ENCODE measurements around the gene ORAI1.
A peak's percentile ranks its signal among the peaks of the same experiment; 100 is the strongest.
"Not testable (repeated sequence)": the region's sequence is repeated elsewhere in the genome, so short reads cannot be mapped to it uniquely, and the experiment has no call there.

ORAI1 gene

GRCh38 chr12:121649819-121650353, 23.6 kb downstream of the ORAI1 start:
- peak; percentile 66 for DNase-seq

- DNase-seq: no peak
These were observed 25.0 kb downstream of the ORAI1 start for GRCh38 chr12:121651320-121651719.

GRCh38 chr12:121652767-121653497, 26.6 kb downstream of the ORAI1 start:
- DNase-seq: no peak

- no peak for DNase-seq
These were observed 27.7 kb downstream of the ORAI1 start for GRCh38 chr12:121653999-121654398.

GRCh38 chr12:121656122-121656521, 29.8 kb downstream of the ORAI1 start:
- DNase-seq: no peak

- no peak for DNase-seq
These were observed 31.1 kb downstream of the ORAI1 start for GRCh38 chr12:121657305-121658008.

- not testable (repeated sequence) for DNase-seq
These were observed 35.2 kb downstream of the ORAI1 start for GRCh38 chr12:121661353-121662105.

GRCh38 chr12:121663610-121663929, 37.2 kb downstream of the ORAI1 start:
- no peak for DNase-seq

GRCh38 chr12:121666829-121667228, 40.5 kb downstream of the ORAI1 start:
- not testable (repeated sequence) for DNase-seq

GRCh38 chr12:121668750-121669520, 42.6 kb downstream of the ORAI1 start:
- peak; percentile 68 for DNase-seq

- DNase-seq: no peak
These were observed 43.2 kb downstream of the ORAI1 start, which contains the start of gene MORN3 for GRCh38 chr12:121669521-121669900. Gene MORN3 (minus strand): TSS chr12:121669654. CDS start chr12:121669483, 171 bp downstream.

- no peak for DNase-seq
These were observed 46.7 kb downstream of the ORAI1 start for GRCh38 chr12:121673013-121673511.

- no peak for DNase-seq
These were observed 49.9 kb downstream of the ORAI1 start for GRCh38 chr12:121676190-121676589.

GRCh38 chr12:121678305-121678704, 52.0 kb downstream of the ORAI1 start:
- no peak for DNase-seq

GRCh38 chr12:121678716-121679300, 52.5 kb downstream of the ORAI1 start:
- no peak for DNase-seq

GRCh38 chr12:121679661-121680197, 53.4 kb downstream of the ORAI1 start:
- not testable (repeated sequence) for DNase-seq

- DNase-seq: no peak
These were observed 62.6 kb downstream of the ORAI1 start for GRCh38 chr12:121688966-121689365.

- no peak for DNase-seq
These were observed 63.1 kb downstream of the ORAI1 start for GRCh38 chr12:121689430-121689829.
